HG02981 (cell line): ENCODE measurements around the gene TANGO2.
"Not testable (repeated sequence)": the region's sequence is repeated elsewhere in the genome, so short reads cannot be mapped to it uniquely, and the experiment has no call there.

Source experiments
- ATAC-seq: cut with Tn5 transposase; IDR thresholded peaks from one replicate; pipeline ENCODE4 v1.9.1; 2021; ENCODE audit warnings: mild to moderate bottlenecking, moderate library complexity; ENCODE audit not compliant: unreplicated experiment

The TANGO2 gene

DNA sequence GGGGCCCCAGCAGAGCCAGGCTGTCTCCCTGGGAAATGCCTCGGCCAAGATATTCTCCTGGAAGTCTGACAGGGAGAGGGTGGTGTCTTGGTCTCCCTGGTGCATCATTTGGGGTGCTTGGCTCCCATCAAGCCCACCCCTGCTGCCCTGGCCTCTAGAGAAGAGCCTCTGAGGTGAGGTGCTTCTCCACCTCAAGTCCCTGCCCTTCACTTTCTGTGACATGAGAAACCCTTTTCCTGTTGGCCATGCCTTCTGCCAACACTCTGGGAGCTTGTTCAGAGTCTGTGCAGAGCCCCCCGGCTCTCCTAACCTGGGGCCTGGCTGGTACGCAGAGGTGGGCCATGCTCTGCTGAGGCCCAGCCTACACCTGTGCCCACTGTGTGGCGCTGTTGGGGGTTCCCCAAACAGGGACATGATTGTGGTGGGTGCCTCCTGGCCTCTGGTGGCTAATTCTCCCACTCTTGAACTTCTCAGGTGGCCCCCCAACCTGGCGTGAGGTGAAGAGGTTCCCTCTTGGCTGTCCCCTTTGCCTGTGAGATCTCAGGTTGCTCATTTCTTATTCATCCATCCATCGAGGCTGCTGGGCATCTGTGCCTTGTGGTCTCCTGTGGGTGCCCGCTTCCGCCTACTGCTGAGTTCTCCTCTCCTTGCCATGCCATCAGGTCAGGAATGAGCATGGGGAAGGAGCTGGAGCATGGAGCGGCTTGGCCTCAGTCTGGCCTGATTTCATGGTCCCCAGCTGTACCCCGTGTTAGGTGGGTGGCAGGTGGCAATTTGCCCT is 40.0 kb downstream of the TANGO2 start:
- ATAC-seq, result no peak

DNA sequence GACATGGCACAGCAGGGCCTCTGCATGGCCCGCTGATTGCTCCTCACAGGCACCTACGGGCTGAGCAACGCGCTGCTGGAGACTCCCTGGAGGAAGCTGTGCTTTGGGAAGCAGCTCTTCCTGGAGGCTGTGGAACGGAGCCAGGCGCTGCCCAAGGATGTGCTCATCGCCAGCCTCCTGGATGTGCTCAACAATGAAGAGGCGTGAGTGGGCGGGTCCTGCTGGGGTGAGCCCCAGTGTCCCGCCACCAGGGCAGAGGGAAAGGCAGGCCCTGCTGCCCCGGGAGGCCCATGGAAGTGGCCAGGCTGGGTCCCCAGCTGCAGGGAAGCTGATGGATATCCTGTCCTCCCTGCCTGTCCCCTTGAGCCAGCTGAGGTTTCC is 40.6 kb downstream of the TANGO2 start:
- ATAC-seq, result no peak

DNA sequence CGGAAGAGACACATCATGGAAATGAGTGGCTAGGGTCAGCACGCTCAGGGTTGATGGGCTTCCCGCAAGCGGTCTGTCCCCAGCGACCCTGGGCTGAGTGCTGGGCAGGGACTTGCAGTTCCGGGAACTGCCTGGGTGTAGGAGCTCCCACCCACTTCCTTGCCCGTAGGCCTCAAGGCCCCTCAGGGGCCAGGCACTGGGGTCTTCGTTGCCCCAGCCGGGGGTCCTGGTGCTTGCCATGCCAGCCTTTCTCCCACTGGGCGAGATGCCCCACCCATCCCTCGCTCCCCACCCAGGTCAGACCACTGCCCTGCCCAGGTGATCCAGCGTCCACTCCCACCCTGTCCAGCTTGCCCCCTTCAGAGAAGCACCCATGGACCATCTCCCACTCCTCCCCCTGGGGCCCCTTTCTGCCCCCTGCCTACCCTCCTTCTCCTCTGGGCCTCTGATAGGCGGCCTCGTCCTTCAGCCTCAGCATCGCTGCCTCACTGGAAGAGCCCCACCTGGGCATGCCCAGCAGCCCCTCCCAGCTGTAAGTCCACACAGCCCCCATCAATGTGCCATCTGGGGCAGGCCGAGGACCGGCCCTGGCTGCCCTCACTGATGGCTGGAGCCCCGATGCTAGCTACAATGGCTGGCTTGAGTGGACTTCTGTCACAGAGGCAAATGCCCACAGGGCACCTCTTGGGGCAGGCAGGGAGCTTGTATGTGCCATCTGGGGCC is 41.3 kb downstream of the TANGO2 start:
- ATAC-seq, result no peak

DNA sequence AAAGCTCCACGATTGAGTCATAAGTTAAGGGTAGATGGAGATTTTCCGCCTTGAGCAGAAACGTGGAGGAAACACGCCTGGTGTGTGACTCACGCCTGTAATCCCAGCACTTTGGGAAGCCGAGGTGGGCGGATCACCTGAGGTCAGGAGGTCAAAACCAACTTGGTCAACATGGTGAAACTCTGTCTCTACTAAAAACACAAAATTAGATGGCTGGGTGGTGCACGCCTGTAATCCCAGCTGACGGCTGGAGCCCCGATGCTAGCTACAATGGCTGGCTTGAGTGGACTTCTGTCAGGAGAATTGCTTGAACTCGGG is 41.8 kb downstream of the TANGO2 start:
- ATAC-seq, result no peak

DNA sequence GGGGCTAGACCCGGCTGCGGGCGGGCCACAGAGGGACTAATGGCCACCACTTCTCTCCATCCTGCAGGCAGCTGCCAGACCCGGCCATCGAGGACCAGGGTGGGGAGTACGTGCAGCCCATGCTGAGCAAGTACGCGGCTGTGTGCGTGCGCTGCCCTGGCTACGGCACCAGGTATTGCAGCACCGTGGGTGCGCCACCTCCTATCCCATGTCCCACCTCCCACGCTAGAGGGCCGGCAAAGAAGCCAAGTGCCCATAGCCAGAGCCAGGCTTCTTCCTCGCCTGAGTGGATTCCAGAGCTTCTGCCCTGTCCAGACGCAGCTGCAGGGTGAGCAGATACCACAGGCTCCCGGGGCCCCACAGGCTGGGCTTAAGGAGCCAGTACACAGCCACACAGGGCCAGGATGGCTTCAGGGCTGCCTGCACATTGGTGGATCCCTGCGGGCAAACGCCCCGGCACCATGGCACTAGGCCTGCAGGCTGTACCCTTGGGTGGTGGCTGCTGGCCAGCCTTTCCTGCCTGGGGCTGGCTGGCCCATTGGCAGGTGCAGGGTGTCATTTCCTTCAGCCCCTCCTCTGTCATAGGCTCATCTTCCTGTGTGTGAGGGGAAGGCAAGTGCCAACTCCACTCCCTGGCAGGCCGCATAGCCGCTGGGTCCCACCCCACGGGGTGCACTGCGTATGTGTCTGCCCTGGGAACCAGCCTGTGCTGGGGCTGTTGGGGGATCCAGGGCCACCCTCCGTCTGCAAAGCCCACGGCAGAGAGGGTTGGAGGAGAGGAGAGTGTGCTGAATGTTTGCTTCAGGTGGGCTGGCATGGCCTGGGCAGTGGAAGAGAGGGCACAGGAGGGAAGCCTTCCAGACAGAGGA is 42.6 kb downstream of the TANGO2 start:
- no peak for ATAC-seq

DNA sequence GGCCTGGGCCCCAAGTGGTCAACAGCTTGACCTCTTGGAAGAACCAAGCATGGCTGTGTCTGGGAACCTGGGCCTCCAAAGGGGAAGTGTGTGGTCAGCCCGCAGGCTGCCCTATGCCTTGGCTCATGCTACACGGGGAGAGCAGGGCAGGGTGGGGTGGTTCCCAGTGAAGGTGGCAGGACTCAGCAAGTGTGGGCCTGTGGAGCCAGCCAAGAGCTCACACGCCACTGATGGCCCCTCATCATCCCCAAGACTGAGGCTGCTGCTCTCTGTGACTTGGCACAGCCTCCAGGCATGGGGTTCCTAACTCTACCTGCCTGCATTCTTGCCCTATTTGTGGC is 43.2 kb downstream of the TANGO2 start:
- ATAC-seq, result no peak

DNA sequence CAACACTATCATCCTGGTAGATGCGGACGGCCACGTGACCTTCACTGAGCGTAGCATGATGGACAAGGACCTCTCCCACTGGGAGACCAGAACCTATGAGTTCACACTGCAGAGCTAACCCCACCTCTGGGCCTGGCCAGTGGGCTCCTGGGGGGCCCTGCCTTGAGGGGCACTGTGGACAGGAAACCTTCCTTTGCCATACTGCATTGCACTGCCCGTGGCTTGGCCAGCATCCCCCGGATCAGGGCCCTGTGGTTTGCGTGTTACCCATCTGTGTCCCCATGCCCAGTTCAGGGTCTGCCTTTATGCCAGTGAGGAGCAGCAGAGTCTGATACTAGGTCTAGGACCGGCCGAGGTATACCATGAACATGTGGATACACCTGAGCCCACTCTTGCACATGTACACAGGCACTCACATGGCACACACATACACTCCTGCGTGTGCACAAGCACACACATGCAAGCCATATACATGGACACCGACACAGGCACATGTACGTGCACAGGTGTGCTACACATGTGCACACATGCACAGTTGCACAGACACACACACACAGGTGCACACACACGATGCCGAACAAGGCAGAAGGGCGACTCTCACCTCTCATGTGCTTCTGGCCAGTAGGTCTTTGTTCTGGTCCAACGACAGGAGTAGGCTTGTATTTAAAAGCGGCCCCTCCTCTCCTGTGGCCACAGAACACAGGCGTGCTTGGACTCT is 43.8 kb downstream of the TANGO2 start:
- ATAC-seq, result no peak

DNA sequence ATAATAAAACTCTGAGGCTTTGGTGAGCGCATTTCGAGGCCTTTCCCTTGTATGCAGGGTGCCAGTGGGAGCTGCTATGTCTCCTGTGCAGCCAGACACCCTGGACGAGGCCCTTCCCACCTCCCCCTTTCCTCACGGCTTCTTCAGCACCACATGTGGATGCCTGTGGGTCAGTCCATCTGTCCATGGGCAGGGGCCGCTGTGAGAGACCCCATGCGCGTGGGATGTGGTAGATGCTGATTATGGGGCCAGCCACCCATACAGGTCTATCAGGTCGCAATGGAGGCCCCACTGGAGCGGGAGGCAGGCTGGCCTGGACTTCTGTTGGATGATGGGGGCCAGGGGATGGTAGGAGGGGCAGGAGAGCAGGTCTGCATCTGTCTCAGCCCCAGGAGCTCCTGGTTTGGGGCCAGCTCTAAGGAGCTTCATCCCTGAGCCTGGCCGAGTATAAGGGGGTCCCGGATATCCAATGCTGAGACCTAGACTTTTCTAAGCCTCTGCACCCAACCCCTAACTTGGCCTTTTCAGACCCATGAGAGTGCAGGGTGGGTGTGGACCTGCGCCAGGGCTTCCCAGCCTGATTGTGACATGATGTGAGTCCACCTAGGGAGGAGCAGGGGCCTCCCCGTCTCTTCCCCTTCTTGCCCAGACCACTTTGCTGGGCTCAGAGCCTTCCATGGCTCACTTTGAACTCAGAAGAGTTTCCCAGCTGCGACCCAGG is 45.1 kb downstream of the TANGO2 start:
- ATAC-seq, result no peak

DNA sequence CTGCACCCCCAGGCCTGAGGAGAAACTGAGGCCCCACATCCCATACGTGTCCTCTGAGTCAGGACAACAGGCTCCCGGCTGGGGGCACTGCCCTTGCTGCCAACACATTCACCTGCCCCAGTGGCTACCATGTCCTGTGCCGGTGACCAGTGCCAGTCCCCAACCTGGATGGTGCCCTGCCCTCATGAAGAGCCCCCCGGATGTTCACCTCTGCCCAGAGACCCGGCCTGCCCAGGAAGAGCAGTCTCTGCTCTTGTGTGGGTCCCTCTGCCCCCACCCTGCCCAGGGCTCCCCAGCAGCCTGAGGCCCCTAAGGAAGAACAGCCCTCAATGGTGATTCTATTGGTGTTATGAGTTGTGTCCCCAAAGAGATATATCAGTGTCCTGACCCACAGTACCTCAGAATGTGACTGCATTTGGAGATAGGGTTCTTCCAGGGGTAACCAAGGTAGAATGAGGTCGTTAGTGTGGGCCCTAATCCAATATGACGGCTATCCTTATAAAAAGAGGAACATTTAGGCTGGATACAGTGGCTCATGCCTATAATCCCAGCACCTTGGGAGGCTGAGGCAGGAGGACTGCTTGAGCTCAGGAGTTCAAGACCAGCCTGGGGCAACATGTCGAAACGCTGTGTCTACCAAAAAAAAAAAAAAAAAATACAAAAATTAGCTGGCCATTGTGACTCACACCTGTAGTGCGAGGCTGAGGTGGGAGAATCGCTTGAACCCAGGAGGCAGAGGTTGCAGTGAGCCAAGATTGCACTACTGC is 45.9 kb downstream of the TANGO2 start:
- ATAC-seq, result no peak

DNA sequence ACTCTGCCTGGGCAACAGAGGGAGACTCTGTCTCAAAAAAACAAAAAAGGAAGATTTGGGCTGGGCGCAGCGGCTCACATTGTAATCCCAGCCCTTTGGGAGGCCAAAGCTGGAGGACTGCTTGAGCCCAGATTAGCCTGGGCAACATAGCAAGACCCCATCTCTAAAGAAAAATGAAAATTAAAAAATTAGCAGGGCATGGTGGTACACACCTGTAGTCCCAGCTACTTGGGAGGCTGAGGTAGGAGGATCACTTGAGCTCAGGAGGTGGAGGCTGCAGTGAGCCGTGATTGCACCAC is 46.4 kb downstream of the TANGO2 start:
- not testable (repeated sequence) for ATAC-seq

DNA sequence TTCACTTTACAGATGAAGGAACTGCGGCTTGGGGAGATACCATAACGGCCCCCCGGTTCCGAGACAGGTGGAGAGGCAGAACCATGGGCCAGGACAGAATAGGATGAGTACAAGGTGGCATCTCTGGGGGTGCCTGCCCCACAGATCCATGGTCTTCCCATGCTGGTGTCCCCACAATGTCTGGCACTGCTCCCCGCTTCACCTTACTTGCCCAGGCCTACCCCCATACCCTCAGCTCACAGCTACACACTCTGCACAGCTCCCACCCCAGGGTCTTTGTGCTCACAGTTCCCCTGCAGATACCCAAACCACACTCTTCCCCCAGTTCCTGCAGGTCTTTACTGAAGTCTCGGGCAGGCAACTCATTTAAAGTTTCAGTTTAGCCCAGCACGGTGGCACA is 47.7 kb downstream of the TANGO2 start:
- no peak for ATAC-seq

DNA sequence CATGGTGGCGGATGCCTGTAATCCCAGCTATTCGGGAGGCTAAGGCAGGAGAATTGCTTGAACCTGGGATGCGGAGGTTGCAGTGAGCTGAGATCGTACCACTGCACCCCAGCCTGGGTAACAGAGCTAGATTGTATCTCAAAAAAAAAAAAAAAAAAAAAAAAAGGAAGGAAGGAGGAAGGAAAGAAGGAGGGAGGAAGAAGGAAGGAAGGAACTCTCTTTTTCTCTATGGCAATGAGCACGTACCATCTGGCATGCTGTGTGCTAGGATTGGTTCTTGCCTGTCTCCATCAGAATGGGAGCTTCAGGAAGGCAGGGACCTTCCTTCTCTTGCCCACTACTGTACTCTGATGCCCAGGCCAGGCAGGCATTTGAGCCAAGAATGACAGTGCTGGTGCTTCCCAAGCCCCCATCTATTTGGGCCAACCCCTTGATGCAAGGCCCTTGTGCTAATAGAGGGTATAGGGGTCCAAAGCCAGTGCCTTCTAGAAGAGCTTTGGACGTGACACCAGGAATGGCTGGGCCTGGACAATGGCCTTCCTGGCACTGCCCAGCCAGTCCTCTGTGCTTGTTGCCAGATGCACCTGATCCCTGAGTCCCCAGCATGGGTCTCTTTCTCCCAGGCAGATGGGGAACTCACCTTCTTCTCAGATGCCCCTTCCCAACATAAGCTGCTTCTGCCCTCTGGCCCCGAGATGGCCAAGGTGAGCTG is 48.6 kb downstream of the TANGO2 start:
- ATAC-seq, result no peak

DNA sequence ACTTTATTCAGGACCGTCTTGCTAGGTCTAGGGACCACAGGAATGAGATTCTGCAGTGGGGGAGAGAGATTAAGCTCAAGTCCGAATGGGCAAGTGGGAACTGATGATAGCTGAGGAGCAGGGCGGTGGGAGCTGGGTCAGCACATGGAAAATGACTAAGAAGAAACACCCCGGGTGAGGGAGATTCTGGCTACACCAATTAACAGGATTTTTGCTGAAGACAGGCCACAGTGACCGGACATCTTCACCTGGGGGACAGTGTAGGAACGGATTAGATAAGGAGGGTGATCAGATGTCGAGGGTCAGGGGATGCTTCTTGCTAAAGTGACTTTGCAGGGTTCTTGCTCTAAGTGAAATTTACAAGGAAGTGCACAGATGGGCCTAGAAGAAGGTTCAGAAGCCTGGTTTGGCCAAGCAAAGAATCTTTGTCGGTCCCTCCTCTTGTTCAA is 50.6 kb downstream of the TANGO2 start:
- ATAC-seq, result no peak

DNA sequence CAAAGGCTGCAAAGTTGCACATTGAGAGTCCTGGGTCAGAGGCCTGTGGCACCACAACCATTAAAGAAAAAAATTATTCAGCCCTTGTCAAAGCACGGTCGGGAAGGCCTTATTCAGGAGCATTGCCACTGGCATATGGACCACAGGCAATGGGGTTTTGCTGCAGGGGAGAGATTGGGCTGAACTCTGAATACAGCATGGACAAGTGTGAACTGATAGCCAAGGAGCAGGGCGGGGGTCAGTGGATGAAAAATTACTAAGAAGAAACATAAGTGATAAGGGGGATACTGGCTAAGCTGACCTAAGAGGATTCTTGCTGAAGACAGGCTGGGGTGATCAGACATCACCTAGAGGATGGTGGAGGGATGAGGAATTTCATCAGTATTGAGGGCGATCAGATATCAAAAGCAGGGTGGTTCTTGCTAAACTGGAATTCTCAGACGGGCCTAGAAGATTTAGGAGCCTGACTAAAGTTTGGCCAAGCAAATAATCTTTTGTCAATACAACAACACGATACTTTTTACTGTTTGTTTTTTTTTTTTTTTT is 55.8 kb downstream of the TANGO2 start:
- ATAC-seq, result no peak

DNA sequence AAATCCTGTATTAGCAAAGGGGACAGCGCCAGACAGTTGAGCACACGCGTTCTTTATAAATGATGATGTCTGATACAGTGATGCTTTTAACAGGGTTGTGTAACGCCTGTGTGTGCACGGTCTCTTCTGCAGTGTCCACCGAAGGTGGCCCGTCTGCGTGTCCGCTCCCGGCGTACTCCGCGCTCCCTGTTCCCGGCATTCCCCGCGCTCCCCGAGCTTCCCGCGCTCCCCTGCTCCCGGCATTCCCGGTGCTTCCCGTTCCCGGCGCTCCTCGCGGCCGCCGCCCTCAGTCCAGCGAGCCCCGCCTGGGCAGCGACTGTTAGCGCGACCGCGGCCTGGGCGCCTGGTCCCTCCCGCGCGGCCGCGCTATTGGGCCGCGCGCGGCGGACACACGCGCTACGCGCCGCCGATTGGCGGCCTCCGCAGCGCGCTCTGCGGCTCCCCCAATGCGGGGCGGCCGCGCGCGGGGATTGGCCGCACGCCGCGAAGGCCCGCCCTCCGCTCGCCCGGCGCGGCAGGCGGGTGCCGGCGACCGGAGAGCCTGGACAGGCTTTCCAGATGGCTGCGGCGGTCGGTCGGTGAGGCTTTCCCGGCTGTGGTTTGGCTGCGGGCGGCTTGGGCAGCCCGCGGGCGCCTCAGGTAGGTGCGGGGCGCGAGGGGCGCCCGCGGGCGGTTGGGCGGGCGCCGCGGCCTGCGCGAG is 59.0 kb downstream of the TANGO2 start, which contains the start of gene DGCR8:
Gene DGCR8, plus strand, starts transcription at position 497 of the 700 bp plus-strand sequence. CDS start 5,723 bp downstream, outside the sequence.
- ATAC-seq, result peak; percentile 78

DNA sequence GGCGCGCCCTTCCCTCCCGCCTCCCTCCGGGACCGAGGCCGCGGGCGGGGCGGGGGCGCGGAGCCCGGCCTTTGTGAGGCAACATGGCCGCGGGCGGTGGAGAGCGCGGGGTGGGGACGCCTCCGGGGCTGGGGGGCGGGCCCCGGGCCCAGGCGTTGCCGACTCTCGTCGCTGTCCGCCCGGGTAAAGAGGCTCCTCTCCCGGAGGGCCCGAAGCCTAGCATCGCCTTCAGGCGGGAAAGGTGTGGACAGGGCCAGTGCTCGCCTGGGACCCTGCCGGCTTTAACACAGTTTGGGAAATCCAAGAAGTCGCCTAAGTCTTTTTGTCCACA is 59.5 kb downstream of the TANGO2 start:
- ATAC-seq, result peak; percentile 51

DNA sequence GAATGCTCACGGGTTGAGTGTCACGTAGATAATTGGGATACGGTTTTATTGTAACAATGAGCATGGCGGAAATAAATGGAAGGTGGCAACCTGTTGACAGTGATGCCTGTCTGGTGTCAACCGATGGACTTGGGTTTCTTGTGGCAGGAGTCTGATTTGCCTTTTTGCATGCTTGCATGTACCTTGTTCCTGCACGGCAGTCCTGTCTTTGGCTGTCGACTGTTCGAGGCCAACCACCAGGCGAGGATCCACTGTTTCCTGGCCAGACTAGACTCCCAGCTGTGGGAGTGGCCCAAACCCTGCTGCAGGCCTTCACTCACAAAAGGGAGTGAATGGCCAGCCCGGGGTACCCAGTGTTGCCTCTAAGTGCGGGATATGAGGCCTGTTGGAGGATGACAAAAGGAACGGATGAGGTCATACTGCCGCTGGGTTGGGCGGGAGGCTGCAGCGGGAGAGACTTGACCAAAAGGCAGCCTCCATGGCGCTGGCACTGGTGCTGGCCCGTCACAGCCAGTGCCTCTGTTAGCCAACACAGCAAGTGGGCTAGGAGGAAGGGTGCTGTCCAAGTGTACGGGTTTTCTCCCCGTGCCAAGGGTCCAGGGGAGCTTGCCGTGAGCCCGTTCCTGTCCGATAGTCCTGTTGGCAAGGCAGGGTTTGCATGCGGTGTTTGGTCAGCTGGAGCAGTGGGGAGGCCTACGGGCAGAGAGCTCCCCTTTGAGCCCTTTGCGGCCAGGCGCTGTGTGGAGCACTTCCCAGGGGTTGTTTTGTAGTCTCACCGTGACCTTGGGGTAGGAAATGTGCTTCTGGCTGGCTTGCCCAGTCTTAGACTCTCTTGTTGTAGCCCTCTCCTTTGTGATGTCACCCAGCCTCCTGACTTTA is 60.1 kb downstream of the TANGO2 start:
- ATAC-seq, result no peak
